ENCODE measurements around the gene CADM1.

- TF ChIP-seq POLR2A (IDR thresholded peaks at IDR 0.05) = no peak
- no peak for TF ChIP-seq CTCF (IDR thresholded peaks at IDR 0.05)
- no peak for TF ChIP-seq POLR2AphosphoS5 (IDR thresholded peaks at IDR 0.05)
- no peak for TF ChIP-seq EP300 (IDR thresholded peaks at IDR 0.05)
Observed at GRCh38 chr11:115155978-115156377, 348.2 kb downstream of the CADM1 start.

All from stomach (tissue), 4 donors.